Amygdala (tissue), 56 donors: Measurements from ENCODE around the gene ADK.
"Not testable (repeated sequence)": the region's sequence is repeated elsewhere in the genome, so short reads cannot be mapped to it uniquely, and the experiment has no call there.

Experiments
- DNase-seq, 56 donors: peaks; one replicate each; lab custom pipeline; 2025; lab: John Stamatoyannopoulos, UW

The ADK gene

DNA sequence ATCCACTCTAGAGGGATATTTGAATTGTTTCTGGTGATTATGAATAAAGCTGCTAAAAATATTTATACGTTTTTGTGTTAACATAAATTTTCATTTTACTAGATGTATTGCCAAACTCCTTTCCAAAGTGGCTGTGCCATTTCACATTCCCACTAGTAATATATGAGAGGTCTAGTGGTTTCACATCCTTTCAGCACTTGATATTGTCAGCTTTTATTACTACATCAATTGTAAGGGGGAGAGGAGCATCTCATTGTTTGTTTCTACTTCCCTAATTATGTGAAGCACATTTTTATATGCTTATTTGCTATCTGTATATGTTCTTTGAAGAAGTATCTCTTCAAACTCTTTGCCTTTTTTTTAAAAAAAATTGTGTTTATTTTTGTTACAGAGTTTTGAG is 184.5 kb downstream of the ADK start:
- DNase-seq = no peak

GRCh38 chr10:74337330-74338016 is 186.5 kb downstream of the ADK start:
- no peak for DNase-seq

GRCh38 chr10:74342991-74343390 is 192.0 kb downstream of the ADK start:
- DNase-seq = no peak

DNA sequence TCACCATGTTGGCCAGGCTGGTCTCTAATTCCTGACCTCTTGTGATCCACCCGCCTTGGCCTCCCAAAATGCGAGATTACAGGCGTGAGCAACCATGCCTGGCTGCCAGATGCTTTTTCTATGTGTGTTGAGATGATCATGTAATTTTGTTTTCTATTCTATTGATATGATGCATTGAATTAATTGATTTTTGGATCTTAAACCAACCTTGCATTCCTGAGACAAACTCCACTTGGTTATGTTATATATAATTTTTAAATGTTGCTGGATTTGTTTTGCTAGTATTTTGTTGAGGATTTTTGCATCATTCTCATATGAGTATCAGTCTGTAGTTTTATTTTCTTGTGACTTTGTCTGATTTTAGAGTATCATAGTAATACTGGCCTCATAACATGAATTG is 192.8 kb downstream of the ADK start:
- no peak for DNase-seq

DNA sequence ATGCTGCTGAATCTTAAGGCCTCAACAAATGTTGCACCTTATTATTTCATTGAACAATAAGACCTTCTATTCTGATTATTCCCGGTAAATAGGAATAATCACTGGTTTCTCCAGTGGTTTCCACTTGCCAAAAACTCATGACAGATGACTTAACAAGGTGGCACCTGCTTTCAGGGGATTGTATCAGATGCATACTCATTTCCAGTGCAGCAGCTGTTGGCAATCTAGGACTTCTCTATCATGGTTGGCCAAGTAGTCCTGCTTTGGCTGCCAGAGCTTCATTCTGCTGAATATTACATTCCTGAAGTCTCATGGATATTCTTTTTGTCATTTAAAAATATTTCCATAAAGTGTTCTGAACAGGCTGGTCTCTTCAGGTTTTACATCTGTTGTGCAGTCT is 193.3 kb downstream of the ADK start:
- DNase-seq = no peak

- DNase-seq = no peak
Observed at GRCh38 chr10:74347522-74347921, 196.5 kb downstream of the ADK start.

- not testable (repeated sequence) for DNase-seq
Observed at GRCh38 chr10:74353021-74353420, 202.0 kb downstream of the ADK start.

DNA sequence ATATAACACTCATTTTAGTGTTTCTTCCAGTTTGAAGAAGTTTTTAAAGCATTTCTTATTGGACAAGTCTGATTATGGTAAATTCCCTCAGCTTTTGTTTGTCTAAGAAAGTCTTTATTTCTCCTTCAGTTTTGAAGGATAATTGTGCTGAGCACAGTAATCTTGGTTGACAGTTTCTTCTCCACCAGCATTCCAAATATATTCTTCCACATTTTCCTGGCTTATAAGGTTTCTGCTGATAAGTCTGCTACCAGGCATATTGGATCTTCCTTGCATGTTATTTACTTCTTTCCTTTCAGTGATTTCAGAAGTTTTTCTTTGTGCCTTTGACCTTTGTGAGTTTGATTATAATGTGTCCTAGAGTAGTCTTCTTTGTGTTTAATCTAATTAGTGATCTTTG is 210.7 kb downstream of the ADK start:
- no peak for DNase-seq

DNA sequence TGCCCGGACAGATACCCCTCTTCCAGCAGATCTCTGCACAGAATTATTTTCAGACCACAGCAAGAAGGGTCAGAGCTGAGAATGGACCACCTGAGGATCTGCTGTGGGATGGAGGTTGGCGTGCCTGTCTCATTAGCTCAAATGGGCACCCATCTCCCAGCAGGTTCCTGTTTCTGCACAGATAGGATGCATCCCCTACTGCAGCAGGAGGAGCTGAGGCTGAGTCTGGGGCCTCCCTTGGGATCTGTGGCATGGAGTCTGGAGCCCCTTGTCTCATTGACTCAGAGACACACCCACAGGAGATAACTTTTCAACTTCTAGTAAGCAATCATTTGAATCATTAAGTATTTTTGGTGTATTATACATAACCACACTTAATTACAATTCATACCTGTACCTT is 212.7 kb downstream of the ADK start:
- no peak for DNase-seq

- DNase-seq = no peak
Observed at GRCh38 chr10:74365109-74365508, 214.1 kb downstream of the ADK start.

- no peak for DNase-seq
Observed at GRCh38 chr10:74371696-74372095, 220.7 kb downstream of the ADK start.

DNA sequence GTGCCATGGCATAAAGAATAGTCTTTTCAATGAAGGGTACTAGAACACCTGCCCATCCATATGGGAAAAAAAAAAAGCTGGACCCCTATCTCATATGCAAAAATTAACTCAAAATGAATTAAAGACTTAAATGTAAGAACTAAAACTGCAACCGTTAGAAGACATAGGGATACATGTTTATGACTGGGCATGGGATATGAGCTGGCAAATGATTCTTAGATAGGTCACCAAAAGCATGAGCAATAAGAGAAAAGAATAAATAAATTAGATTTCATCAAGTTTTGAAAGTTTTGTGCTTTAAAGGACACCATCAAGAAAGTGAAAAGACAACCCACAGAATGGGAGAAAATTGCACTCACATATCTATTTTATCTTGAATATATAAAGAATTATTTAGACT is 222.0 kb downstream of the ADK start:
- no peak for DNase-seq

DNA sequence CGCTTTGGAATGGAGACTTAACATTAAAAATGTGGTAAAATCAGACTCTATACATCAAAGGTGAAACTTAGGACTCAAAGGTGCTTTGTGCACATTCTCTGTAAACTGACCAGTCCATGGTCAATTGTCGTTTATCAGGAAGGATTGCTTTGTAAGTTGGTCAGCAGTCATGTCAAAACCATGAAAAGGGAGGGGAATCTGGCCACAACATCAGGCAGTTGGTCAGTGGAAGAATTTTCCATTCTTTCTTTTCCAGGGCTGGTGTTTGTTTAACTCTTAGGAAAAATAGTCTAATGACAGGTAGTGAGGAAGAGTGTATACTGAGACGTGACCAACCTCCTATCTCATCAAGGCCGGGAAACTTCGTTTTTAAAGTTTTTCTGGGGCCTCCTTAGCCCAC is 226.5 kb downstream of the ADK start:
- no peak for DNase-seq

GRCh38 chr10:74379474-74379873 is 228.5 kb downstream of the ADK start:
- no peak for DNase-seq

DNA sequence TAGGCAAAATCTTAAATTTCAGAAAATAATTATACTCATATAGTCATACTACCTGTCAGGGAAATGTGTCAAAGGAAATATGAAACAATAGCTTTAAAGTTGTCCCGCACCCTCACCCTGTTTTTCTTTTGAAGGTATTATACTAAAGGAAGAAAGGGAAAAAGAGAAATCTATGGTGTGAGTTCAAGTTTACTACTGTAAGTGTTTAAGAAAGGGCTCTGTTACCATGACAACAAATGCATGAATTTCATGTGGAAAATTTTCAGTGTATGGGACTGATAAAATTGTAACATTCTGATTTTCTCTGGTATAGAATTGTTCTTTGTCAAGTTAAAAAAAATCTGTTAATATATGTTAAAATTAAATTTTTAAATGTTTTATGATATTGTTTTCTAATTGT is 229.8 kb downstream of the ADK start:
- no peak for DNase-seq

DNA sequence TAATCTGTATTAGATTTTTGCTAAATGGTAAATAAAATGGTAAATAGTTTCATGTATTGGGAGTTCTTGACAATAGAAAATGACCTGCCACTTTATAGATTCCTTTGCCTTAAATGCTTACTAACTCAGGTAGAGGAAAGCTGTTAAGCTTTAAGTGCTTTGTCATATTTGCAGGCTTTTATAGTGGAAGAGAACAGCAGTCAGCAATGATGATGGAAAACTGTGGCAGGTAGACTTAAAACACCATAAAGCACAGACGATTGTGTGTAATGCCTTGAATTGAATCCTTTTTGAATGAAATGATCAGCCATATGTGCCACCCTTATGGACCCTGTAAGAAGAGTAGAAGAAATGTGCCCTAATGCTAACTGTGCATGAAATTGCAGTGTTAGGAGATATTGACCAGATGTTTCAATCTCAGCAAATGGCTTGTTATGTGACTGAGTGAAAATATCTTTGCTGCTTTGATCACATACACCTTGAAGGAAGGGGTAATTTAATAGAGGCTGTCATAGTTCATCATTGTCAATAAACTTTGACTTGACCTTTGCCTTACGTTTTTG is 230.4 kb downstream of the ADK start:
- DNase-seq = no peak

- DNase-seq = no peak
Observed at GRCh38 chr10:74382663-74383062, 231.6 kb downstream of the ADK start.

DNA sequence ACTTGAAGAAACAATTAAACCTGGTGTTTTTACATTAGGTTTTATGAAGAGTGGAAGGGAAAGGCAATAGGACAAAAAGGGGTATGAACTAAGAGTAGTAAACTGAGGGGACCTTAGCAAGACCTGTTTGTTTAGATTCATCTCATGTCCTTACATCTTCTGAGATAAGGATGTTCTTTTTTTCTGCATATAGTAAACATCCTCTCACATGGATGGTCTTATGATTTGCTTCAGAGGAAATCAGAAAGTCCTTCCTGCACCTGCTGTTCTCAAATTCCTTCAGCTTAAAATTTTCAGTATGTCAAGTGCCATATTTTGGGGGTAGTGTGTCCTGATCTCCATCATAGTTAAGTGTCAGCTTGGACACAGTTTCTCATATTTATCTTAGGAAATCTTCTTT is 232.6 kb downstream of the ADK start:
- no peak for DNase-seq

DNA sequence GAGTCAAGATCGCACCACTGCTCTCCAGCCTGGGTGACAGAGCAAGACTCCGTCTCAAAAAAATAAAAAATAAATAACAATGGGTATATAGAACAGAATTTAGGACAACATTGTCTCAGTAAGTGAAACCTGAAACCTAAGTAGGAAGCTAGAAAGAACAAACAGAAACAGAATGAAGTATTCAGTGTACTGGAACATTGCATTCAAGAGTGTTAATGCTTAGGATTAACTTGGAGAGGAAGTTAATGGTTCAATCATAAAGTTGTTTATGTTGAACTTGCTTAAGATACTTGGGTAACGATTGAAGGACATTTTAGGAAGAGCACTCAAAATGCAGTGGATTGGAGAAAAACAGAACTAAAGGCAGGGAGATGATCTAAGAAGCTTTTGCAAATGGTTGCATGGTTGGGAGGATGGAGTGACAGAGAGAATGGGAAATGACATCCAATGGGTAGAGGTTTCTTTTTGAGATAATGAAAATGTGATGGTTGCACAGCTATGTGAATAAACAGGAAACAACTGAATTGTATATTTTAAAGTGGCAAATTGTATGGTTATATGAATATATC is 233.7 kb downstream of the ADK start:
- DNase-seq = no peak

DNA sequence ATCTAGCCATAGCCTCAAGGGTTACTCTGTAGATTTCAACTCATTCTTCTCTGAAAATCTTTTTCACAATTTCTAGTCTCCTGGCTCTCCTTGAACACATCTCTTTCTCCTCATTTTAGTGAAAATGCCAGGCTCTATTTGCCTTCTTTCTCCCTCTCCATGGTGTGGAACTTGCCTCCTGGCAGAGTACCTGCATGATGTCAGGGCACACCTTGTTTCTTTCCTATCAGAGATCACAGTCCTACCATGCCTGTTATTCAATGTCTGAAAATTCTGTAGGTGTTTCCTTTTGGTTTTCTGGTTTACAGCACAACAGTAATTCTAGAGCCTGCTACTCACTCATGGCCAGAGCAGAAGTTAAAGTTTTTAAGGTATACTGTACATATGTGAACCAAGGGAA is 237.8 kb downstream of the ADK start:
- no peak for DNase-seq

GRCh38 chr10:74391786-74392185 is 240.8 kb downstream of the ADK start:
- DNase-seq = no peak

DNA sequence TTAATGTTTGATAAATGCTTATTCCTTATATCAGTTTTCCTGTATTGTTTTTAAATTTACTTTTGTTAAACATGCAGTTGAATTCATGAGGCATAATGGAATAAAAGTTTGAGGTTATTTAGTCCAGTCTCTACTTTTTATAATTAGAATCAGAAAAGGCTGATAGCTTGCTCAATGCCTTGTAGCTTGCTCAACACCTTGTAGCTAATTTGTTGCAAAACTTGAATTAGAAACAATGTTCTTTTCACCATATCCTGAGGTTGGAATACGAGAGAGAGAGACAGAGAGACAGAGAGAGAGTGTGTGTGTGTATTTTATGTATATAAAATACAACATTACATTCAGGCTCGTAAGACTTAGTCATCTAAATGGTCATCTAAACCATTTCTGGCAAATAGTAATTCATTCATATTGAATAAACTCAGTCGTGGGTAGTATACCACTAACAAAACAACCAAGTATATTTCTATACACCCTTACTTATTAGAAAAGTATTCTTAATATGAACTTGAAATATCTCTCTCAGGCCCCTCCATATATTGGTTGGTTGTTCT is 243.5 kb downstream of the ADK start:
- DNase-seq = no peak
